EL (cell line): ENCODE data around the gene WDR44.
A peak's percentile ranks its signal among the peaks of the same experiment; 100 is the strongest.
"Not testable (repeated sequence)": the region's sequence is repeated elsewhere in the genome, so short reads cannot be mapped to it uniquely, and the experiment has no call there.

Experiments
- DNase-seq: peaks from one replicate; pipeline ENCODE4 v3.0.0-alpha.2; 2016

Gene WDR44

DNA sequence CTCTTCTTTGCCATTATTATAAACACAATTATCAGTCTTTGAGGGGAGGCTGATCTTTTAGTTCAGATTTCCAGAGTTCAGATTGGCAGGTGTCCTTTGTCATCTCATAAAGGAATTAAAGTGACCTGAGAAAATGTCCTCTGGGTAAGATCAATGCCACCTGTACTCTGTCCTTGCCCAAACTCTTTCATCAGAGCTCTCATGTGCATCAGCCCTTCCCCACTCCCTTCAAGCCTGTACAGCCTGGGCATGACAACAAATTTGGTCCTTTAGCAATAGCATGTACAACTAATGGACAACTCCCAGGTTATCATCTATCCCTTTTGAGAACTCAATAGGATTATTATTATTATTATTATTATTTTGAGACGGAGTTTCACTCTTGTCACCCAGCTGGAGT lies 140.8 kb downstream of the WDR44 start:
- not testable (repeated sequence) for DNase-seq

GRCh38 chrX:118493016-118493415 lies 147.1 kb downstream of the WDR44 start:
- DNase-seq, result no peak

DNA sequence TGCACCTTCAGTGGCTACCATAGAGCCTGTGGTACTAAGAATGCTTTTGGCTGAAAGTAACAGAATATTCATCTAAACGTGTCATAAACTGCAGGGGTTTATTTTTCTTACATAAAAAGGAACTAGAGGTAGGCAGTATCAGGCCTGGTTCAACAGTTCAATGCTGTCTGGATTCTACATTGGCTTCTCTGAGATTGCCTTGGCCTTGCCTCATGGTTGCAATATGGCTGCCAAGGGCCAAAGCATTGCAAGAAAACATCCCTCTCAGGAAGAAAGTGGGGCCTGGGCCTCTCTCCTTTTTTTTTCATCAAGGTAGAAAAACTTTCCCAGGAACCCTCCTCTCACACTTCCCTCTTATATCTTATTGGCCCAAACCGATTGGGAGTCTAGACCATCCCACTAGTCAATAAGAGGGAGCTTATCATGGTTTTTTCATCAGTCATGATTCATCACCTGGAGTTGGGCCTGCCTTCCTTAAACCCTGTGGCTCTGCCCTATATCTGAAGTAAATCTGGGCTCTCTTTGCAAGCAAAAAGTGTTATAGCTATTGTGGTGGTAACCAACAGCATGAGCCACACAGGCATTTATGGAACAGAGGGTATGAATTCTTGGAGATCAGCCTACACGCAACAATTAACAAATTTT lies 147.9 kb downstream of the WDR44 start:
- no peak for DNase-seq

DNA sequence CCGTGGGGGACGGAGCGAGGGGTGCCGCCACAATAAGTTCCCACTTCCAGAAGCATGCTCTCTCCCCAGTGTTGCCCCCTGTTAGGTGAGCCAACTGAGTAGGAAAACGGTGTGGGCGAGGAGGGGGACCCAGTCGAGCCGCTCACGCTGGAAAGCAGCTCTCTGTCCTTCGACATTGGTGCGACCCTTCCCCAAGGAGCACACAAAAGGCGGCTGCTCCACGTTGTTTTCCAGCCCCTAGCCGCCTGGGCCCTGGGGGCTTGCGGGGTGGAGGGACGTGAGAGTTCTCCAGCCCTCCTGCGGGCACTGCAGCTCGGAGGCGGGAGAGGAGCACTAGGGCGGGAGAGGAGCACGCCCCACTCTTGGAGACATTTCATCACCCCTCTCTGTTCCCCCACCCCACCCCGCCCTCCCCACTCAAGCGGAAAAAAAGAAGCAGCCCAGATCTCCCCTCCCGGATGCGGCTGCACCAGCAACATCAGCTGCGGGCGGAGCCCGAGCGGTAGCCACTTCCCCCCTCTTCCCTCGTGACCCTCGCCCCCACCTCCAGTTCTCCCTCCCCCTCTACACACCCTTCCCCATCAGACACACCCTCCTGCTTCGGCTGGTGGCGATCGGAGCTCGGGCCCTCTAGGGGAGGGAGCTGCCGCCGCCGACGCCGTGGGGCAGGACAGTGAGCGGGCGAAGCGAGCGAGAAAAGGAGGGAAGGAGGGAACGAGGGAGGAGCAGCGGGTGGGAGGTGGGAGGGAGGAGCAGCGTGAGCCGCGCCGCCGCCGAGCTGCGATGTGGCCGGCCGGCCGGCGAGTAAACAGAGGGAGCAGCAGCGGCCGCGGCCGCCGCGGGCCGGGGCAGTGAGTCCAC lies 149.4 kb downstream of the WDR44 start, which contains the start of gene DOCK11:
Gene DOCK11, plus strand, starts transcription at position 755 of the 861 bp plus-strand sequence. CDS start 157 bp downstream, outside the sequence.
- peak; percentile 86 for DNase-seq

GRCh38 chrX:118495958-118496762 lies 150.3 kb downstream of the WDR44 start:
- DNase-seq, result peak; percentile 45

GRCh38 chrX:118496763-118497079 lies 150.8 kb downstream of the WDR44 start:
- DNase-seq, result peak; percentile 20

- no peak for DNase-seq
Measured at GRCh38 chrX:118497180-118497818, 151.4 kb downstream of the WDR44 start.

- DNase-seq, result no peak
Measured at GRCh38 chrX:118498351-118498750, 152.4 kb downstream of the WDR44 start.

- DNase-seq, result no peak
Measured at GRCh38 chrX:118498755-118499154, 152.8 kb downstream of the WDR44 start.

GRCh38 chrX:118499295-118499694 lies 153.4 kb downstream of the WDR44 start:
- DNase-seq, result no peak
